HEK293 (cell line): ENCODE data around the gene ENTREP3.

Experiments
- CTCF ChIA-PET: fragments of 350-600 bp; formaldehyde crosslinking; extraction: SDS; loops from one replicate; lab custom pipeline; 2021; ENCODE audit warnings: antibody characterized with exemption; lab: Yijun Ruan, JAX
- POLR2A ChIA-PET: fragments of 300-600 bp; formaldehyde crosslinking; extraction: SDS; loops from one replicate; lab custom pipeline; 2020; ENCODE audit warnings: antibody characterized with exemption, inconsistent platforms; lab: Yijun Ruan, JAX
- H3K27ac ChIP-seq: fragments of 200-500 bp; sonication (Bioruptor generic); 2 replicates; pipeline ENCODE4 v1.5.1; 2014; ENCODE audit warnings: low read depth, low read length, control low read depth, inconsistent platforms; ENCODE audit errors: extremely low read depth
- H3K36me3 ChIP-seq, 2 experiments: fragments of 200-500 bp in 1 of 2; sonication (Bioruptor generic) in 1 of 2; 1 replicate in 1 of 2; 2 replicates in 1 of 2; pipeline ENCODE4 v1.5.1; 2014 to 2017; ENCODE audit warnings: inconsistent platforms in 2 of 2, low read length in 2 of 2; ENCODE audit not compliant: control insufficient read depth in 2 of 2, insufficient read depth in 1 of 2
- H3K4me1 ChIP-seq: fragments of 200-500 bp; sonication (Bioruptor generic); 2 replicates; pipeline ENCODE4 v1.5.1; 2014; ENCODE audit warnings: mild to moderate bottlenecking, low read length, inconsistent platforms; ENCODE audit not compliant: control insufficient read depth, insufficient read depth
- H3K4me3 ChIP-seq: 2 replicates; pipeline ENCODE4 v1.5.1; 2011; ENCODE audit warnings: low read depth, mild to moderate bottlenecking, control low read depth, low read length, moderate library complexity
- H3K9me3 ChIP-seq: fragments of 200-500 bp; sonication (Bioruptor generic); 2 replicates; pipeline ENCODE4 v1.5.1; 2014; ENCODE audit warnings: low read depth, low read length, inconsistent platforms; ENCODE audit not compliant: control insufficient read depth, insufficient read depth
- BCL11B ChIP-seq: fragments of 450-650 bp; formaldehyde crosslinking; IDR thresholded peaks from 2 replicates; pipeline ENCODE4 v1.5.1; 2016; ENCODE audit warnings: low read depth, missing biosample characterization, missing genetic modification characterization
- GLI4 ChIP-seq: fragments of 450-650 bp; formaldehyde crosslinking; IDR thresholded peaks from 2 replicates; pipeline ENCODE4 v1.5.1; 2016; ENCODE audit warnings: missing biosample characterization, missing genetic modification characterization
- GLIS1 ChIP-seq: fragments of 450-650 bp; formaldehyde crosslinking; IDR thresholded peaks from 2 replicates; pipeline ENCODE4 v1.5.1; 2016; ENCODE audit warnings: missing biosample characterization, missing genetic modification characterization
- KLF1 ChIP-seq: fragments of 450-650 bp; formaldehyde crosslinking; IDR thresholded peaks from 2 replicates; pipeline ENCODE4 v1.5.1; 2016; ENCODE audit warnings: missing biosample characterization, missing genetic modification characterization
- MYNN ChIP-seq: fragments of 450-650 bp; formaldehyde crosslinking; IDR thresholded peaks from 2 replicates; pipeline ENCODE4 v1.5.1; 2016; ENCODE audit warnings: missing biosample characterization, missing genetic modification characterization, borderline replicate concordance
- PRDM1 ChIP-seq: fragments of 450-650 bp; formaldehyde crosslinking; IDR thresholded peaks from 2 replicates; pipeline ENCODE4; 2016; ENCODE audit warnings: missing biosample characterization, missing genetic modification characterization
- SP7 ChIP-seq: fragments of 450-650 bp; formaldehyde crosslinking; IDR thresholded peaks from 2 replicates; pipeline ENCODE4 v1.5.1; 2016; ENCODE audit warnings: missing biosample characterization, missing genetic modification characterization
- ZBTB21 ChIP-seq: fragments of 450-650 bp; formaldehyde crosslinking; IDR thresholded peaks from 2 replicates; pipeline ENCODE4 v1.5.1; 2017; ENCODE audit warnings: missing biosample characterization, missing genetic modification characterization
- ZNF19 ChIP-seq: fragments of 450-650 bp; formaldehyde crosslinking; IDR thresholded peaks from 2 replicates; pipeline ENCODE4; 2016; ENCODE audit warnings: missing biosample characterization, missing genetic modification characterization, low read depth
- ZNF221 ChIP-seq: fragments of 450-650 bp; formaldehyde crosslinking; IDR thresholded peaks from 2 replicates; pipeline ENCODE4 v1.5.1; 2017; ENCODE audit warnings: missing biosample characterization, missing genetic modification characterization, borderline replicate concordance
- ZNF335 ChIP-seq: fragments of 450-650 bp; formaldehyde crosslinking; conservative IDR thresholded peaks from 2 replicates; pipeline ENCODE4 v1.5.1; 2016; ENCODE audit warnings: missing biosample characterization, missing genetic modification characterization
- ZNF404 ChIP-seq: fragments of 450-650 bp; formaldehyde crosslinking; IDR thresholded peaks from 2 replicates; pipeline ENCODE4 v1.5.1; 2017; ENCODE audit warnings: missing biosample characterization, missing genetic modification characterization
- ZNF530 ChIP-seq: fragments of 450-650 bp; formaldehyde crosslinking; IDR thresholded peaks from 2 replicates; pipeline ENCODE4 v1.5.1; 2016; ENCODE audit warnings: low read depth, missing biosample characterization, missing genetic modification characterization
- ZNF624 ChIP-seq: fragments of 450-650 bp; formaldehyde crosslinking; IDR thresholded peaks from 2 replicates; pipeline ENCODE4 v1.5.1; 2017; ENCODE audit warnings: missing biosample characterization, missing genetic modification characterization
- TF ChIP-seq, protein P1 (sequence below): fragments of 450-650 bp; formaldehyde crosslinking; IDR thresholded peaks from 2 replicates; pipeline ENCODE4 v1.5.1; 2016; ENCODE audit warnings: missing biosample characterization, missing genetic modification characterization
- TF ChIP-seq, protein P2 (sequence below): sonication (generic); formaldehyde crosslinking; IDR thresholded peaks from 2 replicates; pipeline ENCODE4 v1.8.1; 2022; ENCODE audit warnings: mild to moderate bottlenecking, moderate library complexity, missing genetic modification reagents
- TF ChIP-seq, protein P3 (sequence below): fragments of 450-650 bp; formaldehyde crosslinking; IDR thresholded peaks from 2 replicates; pipeline ENCODE4 v1.5.1; 2016; ENCODE audit warnings: missing biosample characterization, missing genetic modification characterization
- TF ChIP-seq, protein P4 (sequence below): fragments of 450-650 bp; formaldehyde crosslinking; IDR thresholded peaks from 2 replicates; pipeline ENCODE4 v1.5.1; 2016; ENCODE audit warnings: missing biosample characterization, missing genetic modification characterization

ENTREP3 gene

DNA sequence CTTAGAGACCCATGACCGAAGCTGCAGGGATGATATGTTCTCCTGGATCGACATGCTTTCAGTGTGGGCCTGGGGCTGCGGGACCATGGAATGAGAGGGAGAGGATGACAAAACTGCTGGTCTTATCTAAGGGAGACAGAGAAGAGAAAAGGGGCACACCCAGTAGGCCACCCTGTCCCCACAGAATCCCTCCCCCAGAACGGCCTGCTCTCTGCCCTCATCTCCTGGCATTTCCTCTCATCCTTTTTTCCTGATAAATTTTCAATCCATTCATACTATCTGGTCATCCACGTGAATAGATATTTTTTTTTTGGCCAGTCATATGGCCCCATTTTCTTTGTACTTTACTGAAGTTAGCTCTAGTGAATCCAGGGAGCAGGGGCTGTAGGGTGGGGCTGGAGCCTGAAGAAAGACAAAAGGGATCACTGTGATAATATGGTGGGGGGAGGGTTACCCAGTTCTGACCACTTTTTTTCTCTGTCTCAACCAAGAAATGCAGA lies 46.1 kb upstream of the ENTREP3 start, which contains the start of gene PKLR:
PKLR (minus strand) TSS at position 97 of the 500 bp plus-strand sequence; CDS start at position 54, 43 bp downstream.
- Histone ChIP-seq H3K9me3 (no peaks in the 10 kb centered on the region), H3K4me1 (no peaks in the 10 kb centered on the region), H3K4me3 (no peak within 1 kb of the TSS), H3K27ac (no peak within 1 kb of the TSS), H3K36me3 (no peaks in the 10 kb centered on the region)
- no peak for TF ChIP-seq GLIS1 (tag by site-specific recombination)
- TF ChIP-seq MYNN: no peak
- TF ChIP-seq, protein P1, sequence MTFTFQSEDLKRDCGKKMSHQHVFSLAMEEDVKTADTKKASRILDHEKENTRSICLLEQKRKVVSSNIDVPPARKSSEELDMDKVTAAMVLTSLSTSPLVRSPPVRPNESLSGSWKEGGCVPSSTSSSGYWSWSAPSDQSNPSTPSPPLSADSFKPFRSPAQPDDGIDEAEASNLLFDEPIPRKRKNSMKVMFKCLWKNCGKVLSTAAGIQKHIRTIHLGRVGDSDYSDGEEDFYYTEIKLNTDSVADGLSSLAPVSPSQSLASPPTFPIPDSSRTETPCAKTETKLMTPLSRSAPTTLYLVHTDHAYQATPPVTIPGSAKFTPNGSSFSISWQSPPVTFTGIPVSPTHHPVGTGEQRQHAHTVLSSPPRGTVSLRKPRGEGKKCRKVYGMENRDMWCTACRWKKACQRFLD (tag by site-specific recombination): no peak
- TF ChIP-seq, protein P2, sequence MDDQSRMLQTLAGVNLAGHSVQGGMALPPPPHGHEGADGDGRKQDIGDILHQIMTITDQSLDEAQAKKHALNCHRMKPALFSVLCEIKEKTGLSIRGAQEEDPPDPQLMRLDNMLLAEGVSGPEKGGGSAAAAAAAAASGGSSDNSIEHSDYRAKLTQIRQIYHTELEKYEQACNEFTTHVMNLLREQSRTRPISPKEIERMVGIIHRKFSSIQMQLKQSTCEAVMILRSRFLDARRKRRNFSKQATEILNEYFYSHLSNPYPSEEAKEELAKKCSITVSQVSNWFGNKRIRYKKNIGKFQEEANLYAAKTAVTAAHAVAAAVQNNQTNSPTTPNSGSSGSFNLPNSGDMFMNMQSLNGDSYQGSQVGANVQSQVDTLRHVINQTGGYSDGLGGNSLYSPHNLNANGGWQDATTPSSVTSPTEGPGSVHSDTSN: no peak
- TF ChIP-seq ZBTB21 (tag by site-specific recombination): no peak
- TF ChIP-seq ZNF530: no peak
- TF ChIP-seq BCL11B (tag by site-specific recombination): no peak
- TF ChIP-seq ZNF19 (tag by site-specific recombination): no peak
- no peak for TF ChIP-seq GLI4 (tag by site-specific recombination)
- no peak for TF ChIP-seq ZNF404 (tag by site-specific recombination)
- TF ChIP-seq ZNF335: no peak
- no peak for TF ChIP-seq KLF1 (tag by site-specific recombination)
- TF ChIP-seq, protein P3, sequence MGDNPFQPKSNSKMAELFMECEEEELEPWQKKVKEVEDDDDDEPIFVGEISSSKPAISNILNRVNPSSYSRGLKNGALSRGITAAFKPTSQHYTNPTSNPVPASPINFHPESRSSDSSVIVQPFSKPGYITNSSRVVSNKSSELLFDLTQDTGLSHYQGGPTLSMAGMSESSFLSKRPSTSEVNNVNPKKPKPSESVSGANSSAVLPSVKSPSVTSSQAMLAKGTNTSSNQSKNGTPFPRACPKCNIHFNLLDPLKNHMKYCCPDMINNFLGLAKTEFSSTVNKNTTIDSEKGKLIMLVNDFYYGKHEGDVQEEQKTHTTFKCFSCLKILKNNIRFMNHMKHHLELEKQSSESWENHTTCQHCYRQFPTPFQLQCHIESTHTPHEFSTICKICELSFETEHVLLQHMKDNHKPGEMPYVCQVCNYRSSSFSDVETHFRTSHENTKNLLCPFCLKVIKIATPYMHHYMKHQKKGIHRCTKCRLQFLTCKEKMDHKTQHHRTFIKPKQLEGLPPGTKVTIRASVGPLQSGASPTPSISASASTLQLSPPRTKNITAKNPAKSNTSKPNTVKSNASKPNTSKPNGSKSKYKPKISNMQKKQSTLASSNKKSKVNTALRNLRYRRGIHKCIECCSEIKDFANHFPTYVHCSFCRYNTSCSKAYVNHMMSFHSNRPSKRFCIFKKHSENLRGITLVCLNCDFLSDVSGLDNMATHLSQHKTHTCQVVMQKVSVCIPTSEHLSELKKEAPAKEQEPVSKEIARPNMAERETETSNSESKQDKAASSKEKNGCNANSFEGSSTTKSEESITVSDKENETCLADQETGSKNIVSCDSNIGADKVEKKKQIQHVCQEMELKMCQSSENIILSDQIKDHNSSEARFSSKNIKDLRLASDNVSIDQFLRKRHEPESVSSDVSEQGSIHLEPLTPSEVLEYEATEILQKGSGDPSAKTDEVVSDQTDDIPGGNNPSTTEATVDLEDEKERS: no peak
- TF ChIP-seq, protein P4, sequence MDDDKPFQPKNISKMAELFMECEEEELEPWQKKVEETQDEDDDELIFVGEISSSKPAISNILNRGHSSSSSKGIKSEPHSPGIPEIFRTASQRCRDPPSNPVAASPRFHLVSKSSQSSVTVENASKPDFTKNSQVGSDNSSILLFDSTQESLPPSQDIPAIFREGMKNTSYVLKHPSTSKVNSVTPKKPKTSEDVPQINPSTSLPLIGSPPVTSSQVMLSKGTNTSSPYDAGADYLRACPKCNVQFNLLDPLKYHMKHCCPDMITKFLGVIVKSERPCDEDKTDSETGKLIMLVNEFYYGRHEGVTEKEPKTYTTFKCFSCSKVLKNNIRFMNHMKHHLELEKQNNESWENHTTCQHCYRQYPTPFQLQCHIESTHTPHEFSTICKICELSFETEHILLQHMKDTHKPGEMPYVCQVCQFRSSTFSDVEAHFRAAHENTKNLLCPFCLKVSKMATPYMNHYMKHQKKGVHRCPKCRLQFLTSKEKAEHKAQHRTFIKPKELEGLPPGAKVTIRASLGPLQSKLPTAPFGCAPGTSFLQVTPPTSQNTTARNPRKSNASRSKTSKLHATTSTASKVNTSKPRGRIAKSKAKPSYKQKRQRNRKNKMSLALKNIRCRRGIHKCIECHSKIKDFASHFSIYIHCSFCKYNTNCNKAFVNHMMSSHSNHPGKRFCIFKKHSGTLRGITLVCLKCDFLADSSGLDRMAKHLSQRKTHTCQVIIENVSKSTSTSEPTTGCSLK: no peak
- no peak for TF ChIP-seq ZNF221 (tag by site-specific recombination)
- no peak for TF ChIP-seq SP7 (tag by site-specific recombination)
- no peak for TF ChIP-seq ZNF624 (tag by site-specific recombination)
- TF ChIP-seq PRDM1: no peak
- ChIA-PET POLR2A (no interaction called here), CTCF (interaction anchor here (0.6 to 2.1 kb wide), 2 partner anchors 51 to 1156 kb away, joined by 3 to 9 read pairs; no protein-coding TSS in a partner anchor)
